Measurements from ENCODE around the gene PRR20G.

Gene PRR20G

DNA sequence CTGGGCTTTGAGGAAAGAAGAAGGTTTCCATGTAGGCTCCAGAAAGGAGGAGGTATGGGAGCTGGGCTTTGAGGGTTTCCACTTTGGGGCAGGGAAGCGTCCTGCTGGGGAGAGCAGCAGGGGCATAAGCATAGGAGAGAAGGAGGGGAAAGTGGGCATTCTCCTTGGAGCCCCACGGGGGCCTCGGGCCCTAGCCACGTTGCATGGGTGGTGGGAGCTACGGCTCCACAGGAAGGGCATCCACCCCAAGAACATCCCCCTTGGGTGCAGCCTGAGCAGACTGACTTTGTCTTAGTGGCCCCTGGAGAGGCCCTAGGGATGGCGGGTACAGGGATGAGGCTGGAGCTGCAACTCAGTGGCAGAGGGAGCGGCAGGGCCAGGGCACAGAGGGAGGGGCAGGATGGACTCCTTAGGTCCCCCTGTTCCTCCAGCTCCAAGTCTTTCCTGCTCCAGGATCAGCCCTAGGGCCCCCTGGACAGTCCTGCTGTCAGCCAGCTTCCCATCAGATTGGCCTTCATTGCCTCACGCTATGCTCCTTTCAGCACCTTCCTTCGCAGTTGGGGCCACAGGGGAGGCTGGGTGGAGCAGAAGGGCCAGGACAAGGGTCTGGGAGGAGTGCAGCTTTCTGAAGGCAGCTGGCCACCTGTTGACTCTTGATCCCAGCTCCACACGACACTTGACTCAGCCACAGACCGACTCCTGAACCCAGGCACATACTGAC, 22.9 kb downstream of the PRR20G start:
- TF ChIP-seq, protein P1, sequence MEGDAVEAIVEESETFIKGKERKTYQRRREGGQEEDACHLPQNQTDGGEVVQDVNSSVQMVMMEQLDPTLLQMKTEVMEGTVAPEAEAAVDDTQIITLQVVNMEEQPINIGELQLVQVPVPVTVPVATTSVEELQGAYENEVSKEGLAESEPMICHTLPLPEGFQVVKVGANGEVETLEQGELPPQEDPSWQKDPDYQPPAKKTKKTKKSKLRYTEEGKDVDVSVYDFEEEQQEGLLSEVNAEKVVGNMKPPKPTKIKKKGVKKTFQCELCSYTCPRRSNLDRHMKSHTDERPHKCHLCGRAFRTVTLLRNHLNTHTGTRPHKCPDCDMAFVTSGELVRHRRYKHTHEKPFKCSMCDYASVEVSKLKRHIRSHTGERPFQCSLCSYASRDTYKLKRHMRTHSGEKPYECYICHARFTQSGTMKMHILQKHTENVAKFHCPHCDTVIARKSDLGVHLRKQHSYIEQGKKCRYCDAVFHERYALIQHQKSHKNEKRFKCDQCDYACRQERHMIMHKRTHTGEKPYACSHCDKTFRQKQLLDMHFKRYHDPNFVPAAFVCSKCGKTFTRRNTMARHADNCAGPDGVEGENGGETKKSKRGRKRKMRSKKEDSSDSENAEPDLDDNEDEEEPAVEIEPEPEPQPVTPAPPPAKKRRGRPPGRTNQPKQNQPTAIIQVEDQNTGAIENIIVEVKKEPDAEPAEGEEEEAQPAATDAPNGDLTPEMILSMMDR (IDR thresholded peaks at IDR 0.05; ENCODE audit: insufficient read depth, low read depth, low read length, missing control alignments), result no peak
- no peak for DNase-seq (ENCODE audit: low read depth)
- H3K4me3 ChIP-seq (ENCODE audit: low read length), result no peak overlapping the region

DNA sequence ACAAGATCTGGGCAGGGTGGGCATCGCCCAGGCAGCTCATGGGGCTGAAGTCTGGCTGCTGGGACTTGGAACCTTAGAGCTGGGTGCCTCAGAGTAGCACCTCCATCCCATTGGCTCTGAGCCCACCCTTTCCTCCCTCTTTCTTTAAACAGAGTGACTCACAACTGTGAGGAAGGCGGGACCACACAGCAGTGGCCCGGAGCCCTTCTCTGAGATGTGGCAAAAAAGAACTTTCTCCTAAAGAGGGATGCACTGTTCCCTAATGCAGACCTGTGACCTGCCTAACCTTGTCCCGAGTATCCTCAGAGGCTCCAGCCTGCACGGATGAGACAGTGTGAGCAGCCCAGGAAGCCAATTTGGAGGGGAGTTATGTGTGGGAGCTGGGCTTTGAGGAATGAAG, 23.6 kb downstream of the PRR20G start:
- TF ChIP-seq, protein P1 (IDR thresholded peaks at IDR 0.05; ENCODE audit: insufficient read depth, low read depth, low read length, missing control alignments), result no peak
- peak; percentile 32 for DNase-seq (ENCODE audit: low read depth)
- no peak overlapping the region for H3K4me3 ChIP-seq (ENCODE audit: low read length)

DNA sequence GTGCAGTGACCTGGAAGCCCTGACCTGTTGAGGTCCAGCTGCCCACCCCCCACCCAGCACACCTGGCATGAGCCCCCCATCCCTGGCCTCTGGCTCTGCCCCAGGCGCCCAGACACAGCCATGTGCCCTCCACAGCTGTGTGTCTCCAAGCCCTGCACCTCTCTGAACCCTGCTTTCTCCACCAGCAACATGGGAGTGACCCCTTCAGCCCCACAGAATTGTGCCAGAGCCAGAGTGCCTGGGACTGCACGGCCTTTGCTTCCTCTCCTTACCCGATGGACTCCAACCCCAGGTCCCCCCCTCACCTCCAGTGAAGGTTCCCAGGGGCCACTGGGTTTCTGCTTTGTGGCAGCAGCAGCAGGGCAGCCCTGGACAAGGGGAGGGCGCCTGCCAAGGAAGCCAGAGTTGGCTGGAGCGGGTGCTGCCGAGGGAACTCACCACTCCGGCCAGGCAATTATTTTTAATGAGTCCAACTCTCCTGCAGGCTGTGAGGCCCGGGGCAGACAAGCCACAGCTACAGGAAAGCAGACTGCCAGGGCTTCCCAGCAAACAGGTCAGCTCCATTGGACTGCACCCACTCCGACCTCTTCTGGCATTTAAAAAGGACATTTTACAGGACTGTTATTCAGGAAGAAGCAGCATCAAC, 24.1 kb downstream of the PRR20G start:
- TF ChIP-seq, protein P1 (IDR thresholded peaks at IDR 0.05; ENCODE audit: insufficient read depth, low read depth, low read length, missing control alignments), result no peak
- no peak for DNase-seq (ENCODE audit: low read depth)
- no peak overlapping the region for H3K4me3 ChIP-seq (ENCODE audit: low read length)

DNA sequence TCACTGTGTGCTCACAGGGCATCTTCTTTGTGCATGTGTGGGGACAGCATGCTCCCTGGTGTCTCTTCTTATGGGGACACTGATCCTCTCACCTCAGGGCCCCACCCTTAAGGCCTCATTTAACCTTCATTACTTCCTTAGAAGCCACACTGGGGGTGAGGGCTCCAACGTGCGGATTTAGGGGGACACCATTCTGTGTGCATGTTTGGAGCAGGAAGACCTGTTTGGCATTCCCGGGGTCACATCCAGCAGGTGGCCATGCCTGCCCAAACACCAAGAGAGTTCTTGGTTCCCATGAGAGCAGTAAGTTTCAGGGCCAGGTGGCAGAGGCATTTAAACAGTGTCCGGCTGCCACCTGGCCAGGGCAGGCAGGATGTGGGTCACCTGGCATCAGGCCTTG, 24.8 kb downstream of the PRR20G start:
- H3K4me3 ChIP-seq (ENCODE audit: low read length), result no peak overlapping the region
- DNase-seq (ENCODE audit: low read depth), result no peak
- TF ChIP-seq, protein P1 (IDR thresholded peaks at IDR 0.05; ENCODE audit: insufficient read depth, low read depth, low read length, missing control alignments), result no peak

DNA sequence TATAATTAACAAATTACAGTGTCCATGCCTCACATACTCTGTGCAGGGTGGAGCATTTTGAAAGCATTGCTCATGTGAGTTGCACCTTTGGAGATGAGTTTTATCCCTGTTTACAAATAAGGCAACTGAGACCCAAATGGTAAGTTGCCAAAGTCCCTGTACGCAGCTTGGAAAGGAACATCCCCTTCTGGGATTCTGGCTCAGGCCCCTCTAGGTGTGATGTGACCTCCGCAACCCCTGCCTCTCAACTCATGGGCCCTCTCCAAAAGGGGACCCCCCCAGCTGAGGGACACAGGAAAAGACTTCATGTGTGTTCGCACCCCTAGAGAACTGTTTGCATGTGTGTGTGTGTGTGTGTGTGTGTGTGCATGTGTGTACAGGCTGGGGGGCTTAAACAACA, 25.3 kb downstream of the PRR20G start:
- DNase-seq (ENCODE audit: low read depth), result no peak
- TF ChIP-seq, protein P1 (IDR thresholded peaks at IDR 0.05; ENCODE audit: insufficient read depth, low read depth, low read length, missing control alignments), result no peak
- H3K4me3 ChIP-seq (ENCODE audit: low read length), result no peak overlapping the region

DNA sequence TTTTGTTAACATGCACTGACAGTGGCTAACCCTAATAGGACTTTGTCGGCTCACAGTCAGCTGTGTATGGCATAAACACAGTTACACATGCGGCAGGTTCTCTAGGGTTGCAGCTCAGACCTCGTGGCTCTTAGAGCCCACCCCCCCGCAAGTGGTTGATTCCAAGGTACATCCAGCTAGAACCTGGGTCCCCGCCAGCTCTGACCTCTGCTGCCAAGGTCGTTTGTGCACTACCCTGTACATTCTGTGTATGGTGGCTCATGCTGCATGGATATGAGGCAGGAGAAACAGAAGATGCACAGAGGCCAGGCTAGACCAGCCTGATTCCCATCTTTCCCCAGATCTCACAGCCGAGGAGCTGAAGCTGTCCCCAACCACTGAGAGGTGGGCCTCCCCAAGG, 25.9 kb downstream of the PRR20G start:
- DNase-seq (ENCODE audit: low read depth), result no peak
- H3K4me3 ChIP-seq (ENCODE audit: low read length), result no peak overlapping the region
- TF ChIP-seq, protein P1 (IDR thresholded peaks at IDR 0.05; ENCODE audit: insufficient read depth, low read depth, low read length, missing control alignments), result no peak

All from epithelial cell of esophagus (primary cell).